NCI-H2029 treated with DMSO at 0.1 percent for 48 hours (cell line): ENCODE data around the gene MRPL20.

Experiments
- DNase-seq: peaks from one replicate; lab custom pipeline; 2025; lab: John Stamatoyannopoulos, UW

The MRPL20 gene

DNA sequence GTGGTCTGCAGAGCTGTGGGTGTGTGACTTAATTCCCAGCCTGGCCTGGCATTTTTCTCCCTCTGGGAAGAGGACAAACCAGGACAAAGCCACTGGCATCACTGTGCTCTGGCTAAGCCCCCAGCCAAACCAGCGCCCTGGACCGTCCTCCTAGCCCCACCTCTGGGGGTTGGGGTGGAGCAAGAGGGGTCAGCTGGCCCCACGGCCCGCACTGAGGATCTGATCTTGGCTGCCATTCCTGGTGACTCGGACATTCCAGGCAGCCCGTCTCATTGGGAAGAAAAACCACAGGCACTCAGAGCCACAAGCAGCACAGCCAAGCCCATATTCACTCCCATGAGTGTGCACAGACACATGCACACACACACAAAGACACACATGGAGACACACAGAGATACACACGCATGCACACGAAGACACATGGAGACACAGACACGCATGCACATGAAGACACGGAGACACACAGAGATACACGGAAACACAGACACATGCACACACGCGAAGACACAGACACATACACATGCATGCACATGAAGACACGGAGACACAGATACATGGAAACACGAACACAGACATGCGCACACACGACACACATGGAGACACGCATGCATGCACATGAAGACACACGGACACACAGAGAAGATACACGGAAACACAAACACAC, 46.5 kb downstream of the MRPL20 start:
- DNase-seq, result no peak

DNA sequence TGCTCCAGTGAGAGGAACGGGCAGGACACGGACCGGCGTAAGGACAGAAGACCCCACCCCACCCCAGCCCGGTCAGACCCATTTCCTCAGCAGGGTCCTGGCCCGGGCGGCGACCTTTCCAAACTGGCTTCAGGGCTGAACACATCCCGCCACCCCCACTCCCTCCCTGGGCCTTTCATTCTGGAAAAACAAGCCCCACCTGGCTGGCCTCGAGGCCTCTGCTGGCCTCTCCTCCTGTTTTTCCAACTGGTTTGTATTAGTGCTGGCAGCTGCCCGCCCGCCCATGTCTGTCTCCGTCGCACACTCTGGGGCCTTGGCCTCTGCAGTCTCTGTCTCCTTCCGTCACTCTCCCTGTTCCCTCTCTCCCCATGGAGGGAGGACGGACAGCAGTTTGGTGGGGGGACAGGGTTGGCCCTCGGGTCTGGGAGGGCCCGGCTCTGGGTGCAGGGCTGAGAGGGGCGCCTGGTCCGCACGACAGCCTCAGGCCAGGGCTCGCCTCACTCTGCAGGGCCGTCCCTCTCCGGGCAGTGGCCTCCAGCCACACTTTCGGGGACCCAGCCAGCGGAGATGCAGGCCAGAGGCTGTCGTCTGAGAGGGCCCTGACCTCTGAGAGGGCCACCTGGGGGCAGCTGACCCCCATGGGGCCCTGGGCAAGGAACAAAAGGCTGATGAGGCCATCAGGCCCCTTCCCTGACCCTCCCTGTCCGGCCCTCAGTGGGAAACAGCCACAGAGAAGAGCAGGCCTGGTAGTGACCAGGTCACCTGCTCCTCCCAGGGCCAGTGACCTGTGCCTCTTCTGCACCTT, 47.2 kb downstream of the MRPL20 start:
- no peak for DNase-seq

GRCh38 chr1:1359308-1359663, 47.8 kb downstream of the MRPL20 start:
- no peak for DNase-seq

GRCh38 chr1:1358433-1359271, 48.4 kb downstream of the MRPL20 start, which contains the start of gene MXRA8:
Gene MXRA8 (minus strand): TSS chr1:1358555. CDS start chr1:1358504, 51 bp downstream.
- DNase-seq, result no peak

DNA sequence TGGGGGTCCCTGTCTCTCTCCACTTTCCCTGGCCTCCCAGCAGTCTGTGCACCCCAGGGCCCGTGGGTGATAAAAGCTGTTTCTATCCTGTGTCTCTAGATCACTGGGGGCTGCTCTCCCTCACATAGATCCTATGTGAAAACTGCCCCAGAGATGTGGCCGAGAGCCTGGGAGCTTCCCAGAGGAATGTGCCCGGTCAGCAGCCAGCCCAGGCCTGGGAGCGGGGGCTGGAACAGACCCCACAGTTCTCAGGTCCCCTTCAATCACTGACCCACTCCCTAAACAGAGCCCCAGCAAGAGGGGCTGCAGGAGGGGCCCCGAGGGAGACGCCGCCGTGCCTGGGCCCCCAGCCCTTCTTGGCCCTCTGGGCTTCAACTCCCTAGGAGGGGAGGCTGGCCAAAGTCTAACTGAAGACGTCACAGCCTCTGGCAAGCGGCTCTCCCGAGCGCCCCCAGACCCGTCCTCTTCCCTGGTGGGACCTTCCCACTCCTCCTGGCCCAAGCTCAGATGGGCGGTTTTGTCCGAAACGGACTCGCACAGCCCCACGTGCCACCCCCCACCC, 49.1 kb downstream of the MRPL20 start:
- DNase-seq, result no peak

GRCh38 chr1:1356796-1357401, 50.2 kb downstream of the MRPL20 start:
- no peak for DNase-seq

- no peak for DNase-seq
Measured at GRCh38 chr1:1356166-1356795, 50.8 kb downstream of the MRPL20 start.

DNA sequence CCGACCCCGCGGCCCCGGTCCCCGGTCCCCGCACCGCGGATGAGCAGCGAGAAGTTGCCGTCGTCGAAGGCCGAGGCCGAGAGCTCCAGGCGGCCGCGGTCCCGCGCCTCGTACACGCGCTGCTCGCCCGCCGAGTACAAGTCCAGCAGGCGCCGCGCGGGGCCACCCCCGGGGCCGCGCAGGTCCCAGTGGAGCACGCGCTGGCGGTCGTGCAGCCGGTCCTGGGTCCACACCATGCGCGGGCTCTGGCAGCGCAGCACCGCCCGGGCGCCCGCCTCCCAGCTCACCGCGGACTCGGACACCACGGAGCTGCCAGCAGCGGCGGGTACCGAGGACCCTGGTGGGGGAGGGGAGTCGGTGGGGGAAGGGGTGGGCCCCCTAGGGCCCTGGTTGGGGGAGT, 51.7 kb downstream of the MRPL20 start:
- no peak for DNase-seq

DNA sequence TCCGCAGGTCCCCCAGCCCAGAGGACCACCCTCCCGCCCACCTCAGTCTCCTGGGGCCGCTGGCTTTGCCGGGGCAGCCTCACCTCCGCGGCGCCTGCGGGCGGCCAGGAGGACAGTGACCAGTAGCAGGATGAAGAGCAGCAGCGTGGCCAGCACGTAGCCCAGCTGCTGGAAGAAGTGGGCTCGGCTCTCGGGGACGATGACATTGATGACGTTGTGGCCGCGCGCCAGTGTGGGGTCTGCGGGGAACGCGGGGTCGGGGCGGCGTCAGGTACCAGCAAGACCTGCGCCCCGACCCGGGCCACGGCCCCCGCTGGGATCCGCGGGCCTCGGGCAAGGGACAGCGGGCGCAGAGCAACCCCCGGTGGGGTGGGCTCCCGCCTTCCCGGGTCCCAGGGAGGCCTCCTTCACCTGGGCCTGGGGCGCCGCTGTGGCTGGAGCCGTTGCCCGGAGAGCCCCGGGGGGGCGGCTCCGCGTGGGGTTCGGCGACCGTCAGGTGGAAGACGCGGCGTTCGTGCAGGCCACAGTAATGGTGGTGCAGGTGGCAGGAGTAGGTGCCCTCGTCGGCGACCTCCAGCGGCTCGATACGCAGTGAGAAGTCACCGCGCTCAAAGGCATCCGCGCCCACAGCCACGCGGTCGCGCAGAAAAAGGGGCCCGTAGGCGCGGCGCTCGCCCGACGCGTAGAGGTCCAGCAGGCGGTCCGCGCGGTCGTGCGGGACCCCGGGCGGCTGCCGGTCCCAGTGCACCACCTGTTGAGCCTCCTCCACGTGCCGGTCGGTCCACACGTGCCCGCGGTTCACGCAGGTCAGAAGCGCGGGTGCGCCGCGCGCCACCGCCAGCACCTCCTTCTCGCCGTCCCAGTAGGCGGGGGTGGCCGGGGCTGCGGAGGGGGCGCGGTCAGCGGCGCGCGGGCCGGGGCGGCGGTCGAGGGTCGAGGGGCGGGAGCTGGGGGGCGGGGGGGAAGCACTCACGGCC, 52.5 kb downstream of the MRPL20 start:
- DNase-seq, result no peak

GRCh38 chr1:1353389-1354151, 53.5 kb downstream of the MRPL20 start:
- no peak for DNase-seq

DNA sequence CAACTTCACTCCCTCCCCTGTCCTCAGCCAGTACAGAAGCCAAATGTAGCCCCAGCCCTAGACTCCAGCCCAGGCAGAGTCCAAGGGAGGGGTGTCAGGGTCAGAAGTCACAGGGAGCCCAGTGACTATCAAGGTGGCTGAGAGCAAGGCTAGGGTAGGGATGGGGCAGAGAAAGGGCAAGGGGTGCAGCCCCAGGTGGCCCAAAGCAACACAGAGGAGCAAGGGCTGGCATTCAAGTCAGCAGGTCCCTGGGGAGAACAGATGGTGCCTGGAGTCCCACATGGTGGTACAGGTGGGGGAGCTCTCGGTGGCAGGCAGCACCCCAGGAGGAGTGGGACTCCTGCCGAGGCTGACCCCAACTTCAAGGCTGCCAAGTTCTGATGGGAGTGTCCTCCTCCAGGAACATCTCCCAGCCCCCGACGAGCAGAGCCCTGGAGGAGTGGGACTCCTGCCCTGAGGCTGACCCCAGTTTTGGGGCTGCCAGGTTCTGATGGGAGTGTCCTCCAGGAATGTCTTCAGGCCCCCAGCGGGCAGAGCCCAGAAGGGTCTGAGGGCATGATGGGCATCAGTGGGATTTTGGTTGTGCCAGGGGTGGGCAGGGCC, 54.2 kb downstream of the MRPL20 start:
- DNase-seq, result no peak
